ENCODE results near the gene DDX24.

DDX24 gene

DNA sequence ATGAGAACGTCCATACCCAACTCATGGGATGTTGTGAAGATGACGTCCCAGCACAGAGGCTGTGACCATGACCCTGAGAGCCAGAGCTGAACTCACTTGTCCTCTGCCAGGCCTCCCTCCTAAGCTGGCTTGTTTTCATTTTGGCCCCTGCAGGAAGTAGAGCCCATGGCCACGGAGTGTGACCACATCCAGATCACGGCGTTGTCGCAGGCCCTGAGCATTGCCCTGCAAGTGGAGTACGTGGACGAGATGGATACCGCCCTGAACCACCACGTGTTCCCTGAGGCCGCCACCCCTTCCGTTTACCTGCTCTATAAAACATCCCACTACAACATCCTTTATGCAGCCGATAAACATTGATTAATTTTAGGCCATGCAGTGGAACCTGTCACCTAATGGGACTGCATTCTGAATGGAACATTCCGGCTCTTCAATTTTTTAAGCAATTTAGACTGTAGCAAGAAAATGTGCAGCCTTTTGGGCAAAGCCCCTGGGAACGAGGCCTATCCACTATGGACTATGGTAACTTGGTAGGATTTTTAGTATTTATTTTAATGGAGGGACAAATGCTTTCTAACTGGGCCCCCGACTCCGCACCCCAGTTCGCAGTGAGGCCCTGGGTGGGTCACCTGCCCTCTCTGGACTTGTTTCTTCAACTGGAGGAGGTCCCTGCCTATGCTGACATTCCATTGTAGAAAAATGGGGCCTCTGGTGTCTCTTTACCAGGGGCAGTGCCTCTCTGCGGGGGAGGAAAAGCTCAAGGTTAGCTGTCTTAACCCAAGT, 35.2 kb downstream of the DDX24 start:
- no peak for DNase-seq

- no peak for DNase-seq
Measured at GRCh38 chr14:94045101-94045500, 35.9 kb downstream of the DDX24 start.

GRCh38 chr14:94044476-94045091, 36.4 kb downstream of the DDX24 start:
- no peak for DNase-seq

DNA sequence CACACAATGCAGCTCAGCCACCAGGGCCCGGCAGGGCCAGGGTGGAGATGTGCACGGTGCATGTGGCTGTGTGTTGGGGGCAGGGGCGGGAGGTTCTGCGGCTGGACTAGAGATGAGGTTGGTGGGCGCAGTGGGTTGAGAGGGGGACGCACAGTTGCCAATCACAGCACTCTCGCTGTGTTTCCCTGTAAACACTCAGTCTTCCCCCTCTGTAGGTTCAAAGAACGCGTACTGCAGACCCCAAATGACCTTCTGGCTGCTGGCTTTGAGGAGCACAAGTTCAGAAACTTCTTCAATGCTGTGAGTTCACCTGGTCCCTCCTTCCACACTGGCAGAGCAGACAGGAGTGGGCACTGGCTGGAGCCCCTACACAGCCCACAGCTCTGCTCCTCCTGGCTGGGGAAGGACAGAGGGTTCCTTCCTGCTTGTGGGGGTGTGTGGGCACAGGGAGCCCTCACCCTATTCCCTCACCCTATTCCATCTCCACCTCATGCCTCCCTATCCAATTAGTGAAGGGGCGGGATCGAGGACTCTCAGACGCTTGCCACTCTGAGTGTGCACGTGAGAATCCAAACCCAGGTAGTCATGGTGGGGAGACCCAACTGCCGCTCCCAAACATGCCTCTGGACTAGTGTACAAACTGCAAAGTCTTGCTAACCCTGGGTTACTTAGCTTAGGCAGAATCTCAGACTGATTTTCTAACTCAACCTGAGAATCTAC, 37.1 kb downstream of the DDX24 start:
- no peak for DNase-seq

- no peak for DNase-seq
Measured at GRCh38 chr14:94043111-94043755, 37.8 kb downstream of the DDX24 start.

GRCh38 chr14:94042433-94043091, 38.4 kb downstream of the DDX24 start:
- no peak for DNase-seq

- DNase-seq = no peak
Measured at GRCh38 chr14:94041551-94042346, 39.3 kb downstream of the DDX24 start.

- DNase-seq = no peak
Measured at GRCh38 chr14:94040796-94041195, 40.2 kb downstream of the DDX24 start.

- no peak for DNase-seq
Measured at GRCh38 chr14:94040247-94040646, 40.8 kb downstream of the DDX24 start.

- no peak for DNase-seq
Measured at GRCh38 chr14:94038921-94039629, 41.9 kb downstream of the DDX24 start.

DNA sequence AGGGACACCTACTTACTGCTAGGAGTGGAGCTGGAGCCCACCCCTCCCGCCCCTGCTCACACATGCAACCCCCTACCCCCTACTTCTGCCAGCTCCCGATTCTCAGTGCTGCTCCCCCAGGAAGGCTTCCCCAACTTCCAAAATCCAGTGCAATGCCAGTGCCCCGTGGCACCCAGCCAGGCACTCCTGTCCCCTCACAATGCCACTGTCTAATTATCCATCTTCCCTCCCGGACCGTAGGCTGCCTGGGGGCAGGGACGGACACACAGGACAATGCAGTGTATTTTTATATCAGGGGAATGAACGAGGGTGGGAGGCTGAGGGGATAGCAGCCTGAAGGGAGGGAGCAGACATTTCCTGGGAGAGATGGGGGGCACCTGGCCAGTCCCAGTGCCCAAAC, 42.5 kb downstream of the DDX24 start:
- no peak for DNase-seq

GRCh38 chr14:94037954-94038353, 43.0 kb downstream of the DDX24 start:
- DNase-seq = no peak

GRCh38 chr14:94036313-94037167, 44.5 kb downstream of the DDX24 start:
- peak; percentile 6 to 51 for DNase-seq

- no peak for DNase-seq
Measured at GRCh38 chr14:94034886-94035285, 46.1 kb downstream of the DDX24 start.

GRCh38 chr14:94031883-94032279, 49.1 kb downstream of the DDX24 start:
- DNase-seq = no peak

GRCh38 chr14:94031161-94031882, 49.7 kb downstream of the DDX24 start:
- DNase-seq = no peak

DNA sequence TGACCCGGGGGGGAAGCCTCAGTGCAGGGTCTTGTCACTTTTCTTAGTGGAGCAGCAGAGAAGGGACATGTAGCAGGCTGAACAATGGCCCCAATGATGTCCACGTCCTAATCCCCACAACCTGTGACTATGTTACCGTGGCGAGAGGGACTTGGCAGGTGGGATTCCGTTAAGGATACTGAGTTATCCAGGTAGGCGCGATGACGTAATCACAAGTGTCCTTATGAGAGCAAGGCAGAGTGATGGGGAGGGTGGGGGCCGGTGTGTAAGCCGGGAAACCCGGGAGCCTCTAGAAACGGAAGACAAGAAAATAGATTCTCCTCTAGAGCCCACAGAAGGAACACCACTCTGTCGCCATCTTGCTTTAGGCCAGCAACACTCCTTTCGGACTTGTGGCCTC, 50.4 kb downstream of the DDX24 start:
- DNase-seq = no peak

- DNase-seq = no peak
Measured at GRCh38 chr14:94029671-94030203, 51.3 kb downstream of the DDX24 start.

DNA sequence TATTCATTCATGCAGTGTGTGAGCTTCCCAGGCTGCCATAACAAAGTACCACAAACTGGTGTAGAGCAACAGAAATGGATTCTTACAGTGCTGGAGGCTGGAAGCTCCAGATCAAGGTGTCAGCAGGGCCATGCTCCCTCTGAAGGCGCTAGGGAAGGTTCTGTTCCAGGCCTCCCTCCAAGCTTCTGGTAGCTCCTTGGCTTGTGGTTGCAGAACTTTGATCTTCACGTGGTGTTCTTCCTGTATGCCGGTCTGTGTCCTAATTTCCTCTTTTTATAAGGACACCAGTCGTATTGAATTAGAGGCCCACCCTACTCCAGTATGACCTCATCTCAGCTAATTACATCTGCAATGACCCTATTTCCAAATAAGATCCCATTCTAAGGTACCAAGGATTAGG, 51.7 kb downstream of the DDX24 start:
- DNase-seq = no peak
